Dedifferentiated amniotic fluid mesenchymal stem cell (primary cell): ENCODE measurements around the gene PDXDC1.
"Not testable (repeated sequence)": the region's sequence is repeated elsewhere in the genome, so short reads cannot be mapped to it uniquely, and the experiment has no call there.

ENCODE experiments used
- DNase-seq: peaks from one replicate; pipeline ENCODE4 v3.0.0-alpha.2; 2016; ENCODE audit errors: extremely low spot score

Gene PDXDC1

GRCh38 chr16:15038689-15039088 is 63.9 kb downstream of the PDXDC1 start:
- no peak for DNase-seq

- no peak for DNase-seq
These were observed 66.6 kb downstream of the PDXDC1 start for GRCh38 chr16:15041271-15042004.

GRCh38 chr16:15043344-15043743 is 68.5 kb downstream of the PDXDC1 start:
- DNase-seq = no peak

- DNase-seq = no peak
These were observed 69.5 kb downstream of the PDXDC1 start for GRCh38 chr16:15044286-15044685.

GRCh38 chr16:15045270-15045669 is 70.4 kb downstream of the PDXDC1 start:
- not testable (repeated sequence) for DNase-seq

- no peak for DNase-seq
These were observed 72.0 kb downstream of the PDXDC1 start for GRCh38 chr16:15046692-15047376.

- DNase-seq = no peak
These were observed 74.9 kb downstream of the PDXDC1 start for GRCh38 chr16:15049581-15050180.

- DNase-seq = not testable (repeated sequence)
These were observed 75.6 kb downstream of the PDXDC1 start for GRCh38 chr16:15050440-15050839.

GRCh38 chr16:15051387-15051951 is 76.6 kb downstream of the PDXDC1 start:
- DNase-seq = no peak

- no peak for DNase-seq
These were observed 78.1 kb downstream of the PDXDC1 start for GRCh38 chr16:15052747-15053476.

GRCh38 chr16:15053904-15054303 is 79.1 kb downstream of the PDXDC1 start:
- no peak for DNase-seq

GRCh38 chr16:15054357-15055140 is 79.7 kb downstream of the PDXDC1 start:
- DNase-seq = no peak

GRCh38 chr16:15055141-15056053 is 80.6 kb downstream of the PDXDC1 start:
- no peak for DNase-seq

GRCh38 chr16:15057681-15058417 is 83.0 kb downstream of the PDXDC1 start:
- no peak for DNase-seq

GRCh38 chr16:15059324-15059723 is 84.5 kb downstream of the PDXDC1 start:
- DNase-seq = no peak

- not testable (repeated sequence) for DNase-seq
These were observed 87.4 kb downstream of the PDXDC1 start for GRCh38 chr16:15062085-15062810.

- not testable (repeated sequence) for DNase-seq
These were observed 91.1 kb downstream of the PDXDC1 start for GRCh38 chr16:15065961-15066360.

- not testable (repeated sequence) for DNase-seq
These were observed 91.9 kb downstream of the PDXDC1 start for GRCh38 chr16:15066690-15067089.

GRCh38 chr16:15071013-15071412 is 96.2 kb downstream of the PDXDC1 start:
- not testable (repeated sequence) for DNase-seq
